Right atrium auricular region (tissue), 2 donors: ENCODE data around the gene SYT2. TPM values are rescaled to one million over a fixed set of nuclear protein-coding genes. Genes with fewer than 3 reads are reported as not detected.

Source experiments
- DNase-seq: peaks from one replicate; pipeline ENCODE4 v3.0.0-alpha.2; 2019; ENCODE audit warnings: low spot score
- H3K27ac ChIP-seq, 2 donors: fragments of 200-600 bp; sonication (generic); 1 replicate in 1 of 2; 2 replicates in 1 of 2; pipeline ENCODE4 v1.5.1; 2016 to 2019
- H3K27me3 ChIP-seq, 2 donors: fragments of 200-600 bp; sonication (generic); one replicate each; pipeline versions ENCODE4 v1.5.1 to v1.6.0; 2017 to 2019
- H3K36me3 ChIP-seq: fragments of 200-600 bp; sonication (generic); one replicate; pipeline ENCODE4 v1.5.1; 2016
- H3K4me1 ChIP-seq, 2 donors: fragments of 200-600 bp; sonication (generic); one replicate each; pipeline versions ENCODE4 v1.5.1 to v1.6.0; 2017 to 2019
- H3K4me3 ChIP-seq, 2 donors: fragments of 200-600 bp; sonication (generic); 1 replicate in 1 of 2; 2 replicates in 1 of 2; pipeline ENCODE4 v1.5.1; 2017 to 2019; ENCODE audit warnings: mild to moderate bottlenecking in 1 of 2, moderate library complexity in 1 of 2
- H3K9me3 ChIP-seq, 2 donors: fragments of 200-600 bp; sonication (generic); one replicate each; pipeline ENCODE4 v1.5.1; 2019
- CTCF ChIP-seq, 2 donors: fragments of 200-600 bp; sonication (generic); IDR thresholded peaks; one replicate each; pipeline ENCODE4 v1.5.1; 2019; ENCODE audit warnings: antibody characterized with exemption in 2 of 2
- total RNA-seq, 2 donors: library from RNA; depleted of rRNA; stranded (reverse); fragments of >200 nt; gene quantifications; one replicate each; pipeline ENCODE4 v1.1.0, GENCODE V29; 2016

Gene SYT2
- total RNA-seq, 2 donors from 2014 or later, result not detected

- Histone ChIP-seq H3K4me1 (peaks cover 0 to 78% of the 10 kb centered on the region in 2 donors), H3K27me3 (no peaks in the 10 kb centered on the region)
- peak; percentile 96 for DNase-seq
These were observed 120.9 kb downstream of the SYT2 start for GRCh38 chr1:202589190-202589930.

DNA sequence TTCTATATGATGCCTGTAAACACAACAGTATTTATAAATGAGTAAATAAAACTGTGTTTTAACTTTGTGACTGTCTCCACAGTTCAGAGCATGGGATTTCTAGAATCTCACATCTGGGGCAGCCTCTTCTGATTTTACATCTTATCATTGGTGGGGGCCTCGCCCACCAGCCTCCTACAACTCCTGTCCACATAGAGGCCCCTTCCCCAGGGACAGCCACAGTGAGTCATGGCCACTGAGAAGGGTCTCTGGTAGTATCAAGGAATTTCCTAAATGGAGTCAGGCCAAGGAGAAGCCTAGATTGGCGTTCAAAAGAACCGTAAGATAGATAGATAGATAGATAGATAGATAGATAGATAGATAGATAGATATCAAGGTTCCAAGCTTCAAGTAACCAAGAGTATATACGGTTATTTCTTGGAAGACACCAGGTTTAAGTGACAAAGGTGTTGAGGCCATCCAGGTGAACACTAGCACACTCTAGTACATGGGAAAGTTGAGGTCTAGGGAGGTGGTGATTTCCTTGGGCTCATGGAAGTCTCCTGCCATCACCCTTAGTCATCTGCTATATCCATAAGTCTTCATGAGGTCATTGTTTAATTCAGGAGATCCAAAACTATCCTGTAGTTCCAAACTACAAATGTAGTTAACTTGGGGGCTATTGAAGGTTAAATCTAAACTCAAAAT lies 121.6 kb downstream of the SYT2 start:
- no peaks in the 10 kb centered on the region for H3K27me3 ChIP-seq
- peak overlapping the region; percentile 82 to 97 for H3K27ac ChIP-seq
- no peak for DNase-seq
- H3K4me3 ChIP-seq, result no peak overlapping the region
- H3K36me3 ChIP-seq, result peaks cover 10% of the 10 kb centered on the region
- H3K9me3 ChIP-seq, result no peaks in the 10 kb centered on the region
- peaks cover 0 to 78% of the 10 kb centered on the region in 2 donors for H3K4me1 ChIP-seq
- no peak for TF ChIP-seq CTCF (IDR thresholded peaks at IDR 0.05)

More at GRCh38 chr1:202589190-202589930, 120.9 kb downstream of the SYT2 start:
- Histone ChIP-seq H3K9me3 (no peaks in the 10 kb centered on the region), H3K36me3 (peaks cover 3% of the 10 kb centered on the region), H3K4me3 (no peak overlapping the region), H3K27ac (peak overlapping the region; percentile 82 to 97)
- TF ChIP-seq CTCF (IDR thresholded peaks at IDR 0.05), result no peak

- H3K4me3 ChIP-seq, result no peak overlapping the region
- DNase-seq, result no peak
- peaks cover 16% of the 10 kb centered on the region for H3K36me3 ChIP-seq
- H3K4me1 ChIP-seq, result peaks cover 0 to 78% of the 10 kb centered on the region in 2 donors
- H3K27me3 ChIP-seq, result no peaks in the 10 kb centered on the region
- no peak for TF ChIP-seq CTCF (IDR thresholded peaks at IDR 0.05)
- H3K27ac ChIP-seq, result peak overlapping the region; percentile 82 to 97
- H3K9me3 ChIP-seq, result no peaks in the 10 kb centered on the region
These were observed 122.3 kb downstream of the SYT2 start for GRCh38 chr1:202587859-202588485.

GRCh38 chr1:202586871-202587270 lies 123.4 kb downstream of the SYT2 start:
- peak overlapping the region; percentile 82 to 97 for H3K27ac ChIP-seq
- no peaks in the 10 kb centered on the region for H3K27me3 ChIP-seq
- no peak for TF ChIP-seq CTCF (IDR thresholded peaks at IDR 0.05)
- DNase-seq, result no peak
- peaks cover 0 to 74% of the 10 kb centered on the region in 2 donors for H3K4me1 ChIP-seq
- H3K4me3 ChIP-seq, result no peak overlapping the region
- H3K36me3 ChIP-seq, result peaks cover 25% of the 10 kb centered on the region
- no peaks in the 10 kb centered on the region for H3K9me3 ChIP-seq

DNA sequence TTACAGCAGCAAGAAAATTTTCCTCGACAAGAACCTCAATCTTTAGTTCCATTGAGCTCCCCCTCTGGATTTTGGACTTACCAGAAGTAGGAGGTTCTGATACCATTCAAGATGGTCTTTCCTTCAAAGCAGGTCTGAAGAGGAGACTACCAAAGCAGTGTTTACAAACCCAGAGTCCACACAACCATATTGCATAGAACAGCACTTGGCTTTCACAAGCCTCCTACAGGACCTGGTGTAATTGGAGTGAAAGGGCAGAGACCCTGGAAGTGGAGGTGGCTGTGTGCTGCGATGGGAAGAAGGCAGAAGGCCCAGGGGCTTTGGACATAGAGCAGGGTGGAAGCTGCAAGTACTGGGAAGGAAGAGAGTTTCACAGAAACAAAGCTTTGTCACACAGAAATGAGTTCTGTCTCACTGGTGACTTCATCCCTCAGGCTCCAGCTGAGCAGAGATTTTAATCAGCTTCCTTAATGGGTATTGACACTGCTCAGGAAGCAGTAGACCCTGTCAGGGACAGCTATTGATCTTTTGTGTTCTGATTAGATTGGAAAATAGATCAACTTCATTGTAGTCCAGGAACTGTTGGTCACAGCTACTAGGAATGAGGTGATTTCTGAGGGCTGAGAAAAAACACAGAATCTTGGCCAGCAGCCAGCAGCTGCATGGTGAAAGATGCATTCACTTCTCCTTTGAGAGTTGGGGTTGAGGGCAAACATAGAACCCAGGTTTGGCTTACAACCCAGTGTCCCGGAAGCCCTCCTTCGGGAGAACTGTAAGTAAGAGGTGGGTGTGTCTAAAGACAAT lies 124.0 kb downstream of the SYT2 start:
- peak overlapping the region; percentile 82 to 97 for H3K27ac ChIP-seq
- TF ChIP-seq CTCF (IDR thresholded peaks at IDR 0.05), result no peak
- H3K36me3 ChIP-seq, result peaks cover 31% of the 10 kb centered on the region
- DNase-seq, result peak; percentile 73
- H3K9me3 ChIP-seq, result no peaks in the 10 kb centered on the region
- H3K4me3 ChIP-seq, result no peak overlapping the region
- H3K4me1 ChIP-seq, result peaks cover 0 to 67% of the 10 kb centered on the region in 2 donors
- H3K27me3 ChIP-seq, result no peaks in the 10 kb centered on the region
